Esophagus muscularis mucosa (tissue), 4 donors: ENCODE measurements around the gene THOP1. TPM values are rescaled to one million over a fixed set of nuclear protein-coding genes. Genes with fewer than 3 reads are reported as not detected.

ENCODE experiments used
- DNase-seq: peaks from one replicate; pipeline ENCODE4 v3.0.0-alpha.2; 2017; ENCODE audit errors: extremely low spot score
- H3K27ac ChIP-seq, 4 donors: fragments of 200-600 bp; sonication (generic); replicated peaks in 1 of 4; 1 replicate in 3 of 4; 2 replicates in 1 of 4; pipeline ENCODE4 v1.5.1; 2016 to 2019; ENCODE audit warnings: mild to moderate bottlenecking in 1 of 4
- H3K27me3 ChIP-seq, 4 donors: fragments of 200-600 bp; sonication (generic); one replicate each; pipeline versions ENCODE4 v1.5.1 to v1.6.0; 2016 to 2019
- H3K36me3 ChIP-seq, 4 donors: fragments of 200-600 bp; sonication (generic); one replicate each; pipeline ENCODE4 v1.5.1; 2016 to 2019
- H3K4me1 ChIP-seq, 4 donors: fragments of 200-600 bp; sonication (generic); one replicate each; pipeline ENCODE4 v1.5.1; 2016 to 2019
- H3K4me3 ChIP-seq, 4 donors: fragments of 200-600 bp; sonication (generic); 1 replicate in 2 of 4; 2 replicates in 2 of 4; pipeline ENCODE4 v1.5.1; 2016 to 2019; ENCODE audit warnings: mild to moderate bottlenecking in 4 of 4, moderate library complexity in 1 of 4
- H3K9me3 ChIP-seq, 4 donors: fragments of 200-600 bp; sonication (generic); 1 replicate in 3 of 4; 2 replicates in 1 of 4; pipeline ENCODE4 v1.5.1; 2016 to 2019
- EP300 ChIP-seq: sonication (generic); formaldehyde crosslinking; IDR thresholded peaks from one replicate; pipeline ENCODE4 v1.6.1; 2017; ENCODE audit warnings: antibody characterized with exemption
- POLR2A ChIP-seq: fragments of 450-650 bp; IDR thresholded peaks from one replicate; pipeline ENCODE4 v1.6.1; 2017; ENCODE audit warnings: antibody characterized with exemption, moderate library complexity, mild to moderate bottlenecking, low read depth
- POLR2AphosphoS5 ChIP-seq, 2 donors: sonication (generic); formaldehyde crosslinking; IDR thresholded peaks; one replicate each; pipeline ENCODE4 v1.6.1; 2017; ENCODE audit warnings: antibody characterized with exemption in 2 of 2
- WGBS: methylation state at CpG from one replicate; pipeline ENCODE4 v1.1.5; 2018; 5-methylcytosine and 5-hydroxymethylcytosine counted together
- intact Hi-C: fragments of 100-400 bp; cut with DNase I; formaldehyde crosslinking; loops from one replicate; pipeline ENCODE4 v1.15.1; 2023
- total RNA-seq, 4 donors: library from RNA; depleted of rRNA; stranded (reverse); fragments of >200 nt; gene quantifications; one replicate each; pipeline versions ENCODE4 v1.1.0 to v1.2.1, GENCODE V29; 2016
- TF ChIP-seq, protein P1 (sequence below), 3 experiments: fragments of 200-600 bp in 2 of 3; fragments of 450-650 bp in 1 of 3; sonication (generic) in 2 of 3; IDR thresholded peaks; one replicate each; pipeline ENCODE4 v1.5.1; 2017 to 2019; ENCODE audit warnings: antibody characterized with exemption in 3 of 3, mild to moderate bottlenecking in 2 of 3, moderate library complexity in 1 of 3

Gene THOP1
- total RNA-seq, 4 donors from 2014 or later = 22.8 to 65.3 (median 42.4) TPM

GRCh38 chr19:2743099-2743498, 42.2 kb upstream of the THOP1 start:
- 75% methylated on average over 8 of the region's 8 CpGs for WGBS
- DNase-seq = no peak
- H3K4me1 ChIP-seq = peaks cover 11 to 19% (median 15%) of the 10 kb centered on the region in 4 donors
- TF ChIP-seq EP300 (no peak), POLR2A (no peak), POLR2AphosphoS5 (IDR thresholded peaks at IDR 0.05) (no peak)
- TF ChIP-seq, protein P1, sequence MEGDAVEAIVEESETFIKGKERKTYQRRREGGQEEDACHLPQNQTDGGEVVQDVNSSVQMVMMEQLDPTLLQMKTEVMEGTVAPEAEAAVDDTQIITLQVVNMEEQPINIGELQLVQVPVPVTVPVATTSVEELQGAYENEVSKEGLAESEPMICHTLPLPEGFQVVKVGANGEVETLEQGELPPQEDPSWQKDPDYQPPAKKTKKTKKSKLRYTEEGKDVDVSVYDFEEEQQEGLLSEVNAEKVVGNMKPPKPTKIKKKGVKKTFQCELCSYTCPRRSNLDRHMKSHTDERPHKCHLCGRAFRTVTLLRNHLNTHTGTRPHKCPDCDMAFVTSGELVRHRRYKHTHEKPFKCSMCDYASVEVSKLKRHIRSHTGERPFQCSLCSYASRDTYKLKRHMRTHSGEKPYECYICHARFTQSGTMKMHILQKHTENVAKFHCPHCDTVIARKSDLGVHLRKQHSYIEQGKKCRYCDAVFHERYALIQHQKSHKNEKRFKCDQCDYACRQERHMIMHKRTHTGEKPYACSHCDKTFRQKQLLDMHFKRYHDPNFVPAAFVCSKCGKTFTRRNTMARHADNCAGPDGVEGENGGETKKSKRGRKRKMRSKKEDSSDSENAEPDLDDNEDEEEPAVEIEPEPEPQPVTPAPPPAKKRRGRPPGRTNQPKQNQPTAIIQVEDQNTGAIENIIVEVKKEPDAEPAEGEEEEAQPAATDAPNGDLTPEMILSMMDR (IDR thresholded peaks at IDR 0.05) = no peak
- H3K36me3 ChIP-seq = no peaks in the 10 kb centered on the region
- intact Hi-C loops = no loop called here
- peaks cover 0 to 15% (median 0%) of the 10 kb centered on the region in 4 donors for H3K27me3 ChIP-seq
- no peak overlapping the region for H3K4me3 ChIP-seq
- no peaks in the 10 kb centered on the region for H3K9me3 ChIP-seq
- no peak overlapping the region for H3K27ac ChIP-seq

- H3K4me1 ChIP-seq = peaks cover 4 to 13% (median 8%) of the 10 kb centered on the region in 4 donors
- TF ChIP-seq POLR2AphosphoS5 (IDR thresholded peaks at IDR 0.05) (no peak), POLR2A (no peak), EP300 (no peak)
- TF ChIP-seq, protein P1 (IDR thresholded peaks at IDR 0.05) = no peak
- WGBS = 32% methylated on average over 4 of the region's 4 CpGs
- no peaks in the 10 kb centered on the region for H3K9me3 ChIP-seq
- intact Hi-C loops = no loop called here
- H3K36me3 ChIP-seq = no peaks in the 10 kb centered on the region
- H3K27me3 ChIP-seq = peaks cover 0 to 15% (median 0%) of the 10 kb centered on the region in 4 donors
- H3K27ac ChIP-seq = no peak overlapping the region
- no peak for DNase-seq
- no peak overlapping the region for H3K4me3 ChIP-seq
These were observed 41.2 kb upstream of the THOP1 start for GRCh38 chr19:2744113-2744512.

GRCh38 chr19:2747349-2747748, 38.0 kb upstream of the THOP1 start:
- no peak overlapping the region for H3K27ac ChIP-seq
- intact Hi-C loops = no loop called here
- no peaks in the 10 kb centered on the region for H3K27me3 ChIP-seq
- peaks cover 0 to 8% (median 5%) of the 10 kb centered on the region in 4 donors for H3K4me1 ChIP-seq
- no peaks in the 10 kb centered on the region for H3K9me3 ChIP-seq
- no peak for DNase-seq
- TF ChIP-seq EP300 = no peak
- no peak for TF ChIP-seq POLR2AphosphoS5 (IDR thresholded peaks at IDR 0.05)
- TF ChIP-seq, protein P1 (IDR thresholded peaks at IDR 0.05) = no peak
- no peak for TF ChIP-seq POLR2A
- no peak overlapping the region for H3K4me3 ChIP-seq
- 84% methylated on average over 7 of the region's 7 CpGs for WGBS
- H3K36me3 ChIP-seq = no peaks in the 10 kb centered on the region

GRCh38 chr19:2750808-2751437, 34.4 kb upstream of the THOP1 start:
- no peak for DNase-seq
- WGBS = 77% methylated on average over 17 of the region's 17 CpGs
- H3K4me3 ChIP-seq = no peak overlapping the region

More at GRCh38 chr19:2750808-2751437, 34.4 kb upstream of the THOP1 start:
- Histone ChIP-seq H3K9me3 (no peaks in the 10 kb centered on the region), H3K36me3 (peaks cover 22 to 32% (median 25%) of the 10 kb centered on the region in 4 donors), H3K4me1 (peaks cover 0 to 8% (median 5%) of the 10 kb centered on the region in 4 donors), H3K27ac (no peak overlapping the region), H3K27me3 (no peaks in the 10 kb centered on the region)
- intact Hi-C loops = no loop called here
- TF ChIP-seq POLR2A (no peak), POLR2AphosphoS5 (IDR thresholded peaks at IDR 0.05) (no peak), EP300 (no peak)
- TF ChIP-seq, protein P1 (IDR thresholded peaks at IDR 0.05) = no peak
